ENCODE measurements around the gene TUBA1C.

The TUBA1C gene

DNA sequence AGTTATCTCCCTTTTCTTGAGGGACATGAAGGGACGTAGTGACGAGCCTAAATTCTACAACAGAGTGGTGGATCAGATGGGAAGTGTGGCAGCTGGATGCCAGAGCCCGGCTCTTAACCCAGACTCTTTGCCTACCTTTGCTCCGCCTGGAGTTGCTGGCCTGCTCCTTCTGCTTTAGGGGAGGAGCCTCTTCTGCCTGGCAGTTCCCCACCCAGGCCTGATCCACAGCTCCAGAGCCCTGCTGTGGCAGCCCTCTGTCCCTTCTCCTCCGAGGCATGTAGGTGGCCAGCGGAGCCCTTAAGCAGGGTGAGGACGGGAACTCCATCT lies 27.8 kb downstream of the TUBA1C start:
- Histone ChIP-seq H3K9me3 (ENCODE audit: control extremely low read depth in 1 of 5, control insufficient read depth in 4 of 5, insufficient read depth in 2 of 5, low read depth in 1 of 5, low read length in 4 of 5) (no peaks in the 10 kb centered on the region), H3K27me3 (replicated peaks in 2 of 5; ENCODE audit: control insufficient read depth in 4 of 5, insufficient read depth in 5 of 5, low read length in 4 of 5) (peaks cover 4 to 68% (median 42%) of the 10 kb centered on the region in 5 experiments), H3K4me1 (ENCODE audit: control extremely low read depth in 1 of 4, control insufficient read depth in 4 of 4, insufficient read depth in 4 of 4, low read length in 3 of 4) (peaks cover 0 to 26% (median 16%) of the 10 kb centered on the region in 4 experiments), H3K36me3 (ENCODE audit: control insufficient read depth in 4 of 4, insufficient read depth in 4 of 4, low read length in 3 of 4) (no peaks in the 10 kb centered on the region), H3K4me3 (ENCODE audit: control insufficient read depth in 1 of 7, extremely low read depth in 1 of 7, insufficient read depth in 4 of 7, low read depth in 2 of 7, low read length in 6 of 7) (no peak overlapping the region), H3K27ac (ENCODE audit: insufficient read depth in 1 of 2, low read depth in 1 of 2, low read length in 2 of 2, poor library complexity in 1 of 2, severe bottlenecking in 2 of 2) (no peak overlapping the region)
- CTCF ChIA-PET = interaction anchor here (0.9 to 16.9 kb wide), 8 partner anchors 8 to 65 kb away, joined by 3 to 172 read pairs (median 14); partner anchors contain the start of gene C1QL4
- no peak for DNase-seq
- POLR2A ChIA-PET = no interaction called here
- WGBS (ENCODE audit: insufficient coverage) = 98% methylated on average over 5 of the region's 7 CpGs

DNA sequence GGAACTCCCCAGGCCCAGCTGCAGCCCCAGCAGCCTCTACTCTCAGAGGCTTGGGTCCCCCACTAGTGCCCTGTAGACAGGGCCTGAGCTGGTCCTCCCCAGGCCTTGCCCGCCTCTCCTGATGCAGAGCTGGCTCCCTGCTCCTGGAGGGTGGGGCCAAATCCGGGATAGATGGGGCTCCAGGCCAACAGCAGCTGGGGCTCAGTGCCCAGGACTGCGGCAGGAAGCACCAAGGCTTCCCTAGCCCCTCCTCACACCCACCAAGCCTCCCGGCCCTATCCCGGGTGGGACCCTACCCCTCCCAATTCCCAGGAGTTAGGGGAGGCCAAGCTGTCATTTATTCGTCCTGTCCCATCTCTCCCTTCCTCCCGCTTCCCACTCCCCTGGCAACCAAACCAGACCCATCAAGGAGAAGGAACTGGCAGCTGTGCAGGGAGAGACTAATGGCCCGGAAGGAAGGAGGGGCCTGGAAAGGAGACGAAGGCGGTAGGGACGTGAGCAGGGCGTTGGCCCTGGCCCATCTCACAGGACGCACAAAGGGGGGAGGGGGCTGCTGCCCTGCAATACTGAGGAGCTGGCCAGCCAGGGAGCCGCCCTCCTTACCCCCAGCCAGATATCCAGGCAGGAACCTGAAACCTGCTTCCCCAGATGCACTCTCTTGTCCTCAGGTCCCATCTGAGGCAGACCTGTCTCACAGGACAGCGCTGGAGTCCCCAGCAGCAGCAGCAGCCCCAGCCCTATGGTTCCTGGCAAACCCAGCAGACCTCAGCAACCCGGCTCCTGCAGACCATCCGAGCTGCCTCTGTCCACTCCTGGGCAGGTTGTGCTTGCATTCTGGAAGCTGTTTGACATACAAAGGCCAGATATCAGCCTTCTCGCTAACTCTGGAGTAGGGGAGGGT lies 28.4 kb downstream of the TUBA1C start:
- Histone ChIP-seq H3K27ac (ENCODE audit: insufficient read depth in 1 of 2, low read depth in 1 of 2, low read length in 2 of 2, poor library complexity in 1 of 2, severe bottlenecking in 2 of 2) (no peak overlapping the region), H3K9me3 (ENCODE audit: control extremely low read depth in 1 of 5, control insufficient read depth in 4 of 5, insufficient read depth in 2 of 5, low read depth in 1 of 5, low read length in 4 of 5) (no peaks in the 10 kb centered on the region), H3K4me3 (ENCODE audit: control insufficient read depth in 1 of 7, extremely low read depth in 1 of 7, insufficient read depth in 4 of 7, low read depth in 2 of 7, low read length in 6 of 7) (no peak overlapping the region), H3K4me1 (ENCODE audit: control extremely low read depth in 1 of 4, control insufficient read depth in 4 of 4, insufficient read depth in 4 of 4, low read length in 3 of 4) (peaks cover 0 to 30% (median 18%) of the 10 kb centered on the region in 4 experiments), H3K27me3 (replicated peaks in 2 of 5; ENCODE audit: control insufficient read depth in 4 of 5, insufficient read depth in 5 of 5, low read length in 4 of 5) (peaks cover 0 to 70% (median 48%) of the 10 kb centered on the region in 5 experiments), H3K36me3 (ENCODE audit: control insufficient read depth in 4 of 4, insufficient read depth in 4 of 4, low read length in 3 of 4) (no peaks in the 10 kb centered on the region)
- CTCF ChIA-PET = interaction anchor here (0.6 to 16.9 kb wide), 12 partner anchors 9 to 160 kb away, joined by 3 to 172 read pairs (median 10); partner anchors contain the start of genes C1QL4 and DNAJC22
- WGBS (ENCODE audit: insufficient coverage) = 52% methylated on average over 10 of the region's 18 CpGs
- no peak for DNase-seq
- POLR2A ChIA-PET = no interaction called here

DNA sequence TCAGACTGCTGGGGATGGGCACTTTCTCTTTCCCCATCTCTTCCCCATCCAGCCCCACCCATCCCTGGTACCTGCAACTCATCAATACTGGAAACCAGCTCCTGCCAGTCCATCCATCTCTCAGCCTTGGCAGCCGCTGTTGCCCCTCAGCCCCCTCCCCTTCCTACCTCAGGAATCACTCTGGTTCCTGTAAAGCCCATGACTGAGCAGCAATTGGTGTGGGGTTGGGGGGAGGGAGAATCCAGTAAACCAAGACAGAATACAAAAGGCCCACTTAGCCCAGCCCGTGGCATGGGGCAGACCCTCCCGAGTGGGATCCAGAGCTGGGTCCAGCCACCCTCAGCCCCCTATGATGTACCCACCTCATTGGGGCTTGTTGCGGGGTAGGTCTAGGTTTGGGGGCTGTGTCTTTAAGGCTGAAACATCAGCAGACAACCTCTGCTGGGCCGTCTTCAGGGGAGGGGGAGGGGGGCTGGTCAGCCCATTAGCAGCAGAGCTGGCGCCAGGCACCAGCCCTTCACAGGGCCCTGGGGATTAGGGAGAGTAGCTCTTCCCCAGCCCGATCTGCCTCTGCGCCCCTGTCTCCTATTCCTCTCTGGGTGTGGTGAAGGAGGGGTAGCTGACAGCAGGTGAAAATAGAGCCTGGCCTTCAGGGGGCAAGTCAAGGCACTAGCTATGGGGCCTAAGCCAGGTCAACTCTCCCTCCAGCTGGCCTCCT lies 29.4 kb downstream of the TUBA1C start:
- ChIA-PET POLR2A (interaction anchor here (0.5 to 0.8 kb wide), 2 partner anchors 29 to 76 kb away, joined by 3 to 4 read pairs; no protein-coding TSS in a partner anchor), CTCF (interaction anchor here (1.0 to 16.9 kb wide), 15 partner anchors 9 to 63 kb away, joined by 3 to 172 read pairs (median 8); partner anchors contain the start of genes C1QL4 and DNAJC22)
- peaks cover 0 to 71% (median 51%) of the 10 kb centered on the region in 5 experiments for H3K27me3 ChIP-seq (replicated peaks in 2 of 5; ENCODE audit: control insufficient read depth in 4 of 5, insufficient read depth in 5 of 5, low read length in 4 of 5)
- H3K4me1 ChIP-seq (ENCODE audit: control extremely low read depth in 1 of 4, control insufficient read depth in 4 of 4, insufficient read depth in 4 of 4, low read length in 3 of 4) = peaks cover 0 to 30% (median 18%) of the 10 kb centered on the region in 4 experiments
- no peak for DNase-seq
- no peaks in the 10 kb centered on the region for H3K9me3 ChIP-seq (ENCODE audit: control extremely low read depth in 1 of 5, control insufficient read depth in 4 of 5, insufficient read depth in 2 of 5, low read depth in 1 of 5, low read length in 4 of 5)
- 73% methylated on average over 3 of the region's 8 CpGs for WGBS (ENCODE audit: insufficient coverage)
- H3K36me3 ChIP-seq (ENCODE audit: control insufficient read depth in 4 of 4, insufficient read depth in 4 of 4, low read length in 3 of 4) = no peaks in the 10 kb centered on the region
- H3K4me3 ChIP-seq (ENCODE audit: control insufficient read depth in 1 of 7, extremely low read depth in 1 of 7, insufficient read depth in 4 of 7, low read depth in 2 of 7, low read length in 6 of 7) = no peak overlapping the region
- no peak overlapping the region for H3K27ac ChIP-seq (ENCODE audit: insufficient read depth in 1 of 2, low read depth in 1 of 2, low read length in 2 of 2, poor library complexity in 1 of 2, severe bottlenecking in 2 of 2)

DNA sequence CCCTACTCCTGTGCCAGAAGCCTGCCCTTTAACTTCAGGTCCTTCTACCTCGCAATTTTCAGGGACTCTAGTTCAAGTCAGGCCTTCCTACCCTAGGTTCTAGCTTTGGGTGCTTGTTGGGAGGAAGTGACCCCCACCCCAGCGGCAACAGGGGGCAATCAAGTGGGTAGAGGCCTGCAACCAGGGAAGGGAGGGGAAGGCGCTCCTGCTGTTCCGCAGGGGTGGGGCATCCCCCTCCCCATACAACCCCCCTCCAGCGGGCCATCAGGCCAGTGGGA lies 29.9 kb downstream of the TUBA1C start:
- 63% methylated on average over 1 of the region's 5 CpGs for WGBS (ENCODE audit: insufficient coverage)
- POLR2A ChIA-PET = interaction anchor here (0.8 kb wide), 1 partner anchor 29 kb away, joined by 3 read pairs; no protein-coding TSS in a partner anchor
- H3K27me3 ChIP-seq (replicated peaks in 2 of 5; ENCODE audit: control insufficient read depth in 4 of 5, insufficient read depth in 5 of 5, low read length in 4 of 5) = peaks cover 0 to 71% (median 51%) of the 10 kb centered on the region in 5 experiments
- H3K9me3 ChIP-seq (ENCODE audit: control extremely low read depth in 1 of 5, control insufficient read depth in 4 of 5, insufficient read depth in 2 of 5, low read depth in 1 of 5, low read length in 4 of 5) = no peaks in the 10 kb centered on the region
- no peak overlapping the region for H3K27ac ChIP-seq (ENCODE audit: insufficient read depth in 1 of 2, low read depth in 1 of 2, low read length in 2 of 2, poor library complexity in 1 of 2, severe bottlenecking in 2 of 2)
- CTCF ChIA-PET = interaction anchor here (0.8 to 16.9 kb wide), 18 partner anchors 9 to 72 kb away, joined by 3 to 172 read pairs (median 7); partner anchors contain the start of genes C1QL4 and DNAJC22
- peaks cover 0 to 30% (median 18%) of the 10 kb centered on the region in 4 experiments for H3K4me1 ChIP-seq (ENCODE audit: control extremely low read depth in 1 of 4, control insufficient read depth in 4 of 4, insufficient read depth in 4 of 4, low read length in 3 of 4)
- no peak for DNase-seq
- H3K4me3 ChIP-seq (ENCODE audit: control insufficient read depth in 1 of 7, extremely low read depth in 1 of 7, insufficient read depth in 4 of 7, low read depth in 2 of 7, low read length in 6 of 7) = peak overlapping the region in 1 of 7 experiments; percentile 43
- H3K36me3 ChIP-seq (ENCODE audit: control insufficient read depth in 4 of 4, insufficient read depth in 4 of 4, low read length in 3 of 4) = no peaks in the 10 kb centered on the region

DNA sequence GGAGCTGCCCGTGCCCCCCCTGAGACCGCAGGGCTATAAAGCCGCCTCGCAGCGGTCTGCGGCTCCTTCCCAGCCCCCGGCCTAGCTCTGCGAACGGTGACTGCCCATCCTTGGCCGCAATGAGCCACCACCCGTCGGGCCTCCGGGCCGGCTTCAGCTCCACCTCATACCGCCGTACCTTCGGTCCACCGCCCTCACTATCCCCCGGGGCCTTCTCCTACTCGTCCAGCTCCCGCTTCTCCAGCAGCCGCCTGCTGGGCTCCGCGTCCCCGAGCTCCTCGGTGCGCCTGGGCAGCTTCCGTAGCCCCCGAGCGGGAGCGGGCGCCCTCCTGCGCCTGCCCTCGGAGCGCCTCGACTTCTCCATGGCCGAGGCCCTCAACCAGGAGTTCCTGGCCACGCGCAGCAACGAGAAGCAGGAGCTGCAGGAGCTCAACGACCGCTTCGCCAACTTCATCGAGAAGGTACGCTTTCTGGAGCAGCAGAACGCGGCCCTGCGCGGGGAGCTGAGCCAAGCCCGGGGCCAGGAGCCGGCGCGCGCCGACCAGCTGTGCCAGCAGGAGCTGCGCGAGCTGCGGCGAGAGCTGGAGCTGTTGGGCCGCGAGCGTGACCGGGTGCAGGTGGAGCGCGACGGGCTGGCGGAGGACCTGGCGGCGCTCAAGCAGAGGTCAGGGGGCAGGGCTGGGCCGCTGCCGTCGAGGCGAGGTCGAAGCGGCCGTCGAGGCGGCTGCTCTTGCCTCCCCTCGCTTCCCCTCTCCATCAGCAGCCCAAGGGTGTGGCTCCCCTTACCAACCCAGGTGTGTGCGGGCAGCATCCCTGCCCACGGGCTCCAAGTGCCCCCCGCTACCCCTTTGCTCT lies 30.4 kb downstream of the TUBA1C start, which contains the start of gene PRPH:
Gene PRPH (plus strand): TSS at position 66 of the 855 bp plus-strand sequence. CDS start 54 bp downstream, at position 120.
- Histone ChIP-seq H3K9me3 (ENCODE audit: control extremely low read depth in 1 of 5, control insufficient read depth in 4 of 5, insufficient read depth in 2 of 5, low read depth in 1 of 5, low read length in 4 of 5) (no peaks in the 10 kb centered on the region), H3K27ac (ENCODE audit: insufficient read depth in 1 of 2, low read depth in 1 of 2, low read length in 2 of 2, poor library complexity in 1 of 2, severe bottlenecking in 2 of 2) (no peak within 1 kb of the TSS), H3K4me3 (ENCODE audit: control insufficient read depth in 1 of 7, extremely low read depth in 1 of 7, insufficient read depth in 4 of 7, low read depth in 2 of 7, low read length in 6 of 7) (peak within 1 kb of the TSS in 3 of 7 experiments; percentile 36 to 43 (median 42)), H3K4me1 (ENCODE audit: control extremely low read depth in 1 of 4, control insufficient read depth in 4 of 4, insufficient read depth in 4 of 4, low read length in 3 of 4) (peaks cover 0 to 30% (median 18%) of the 10 kb centered on the region in 4 experiments), H3K36me3 (ENCODE audit: control insufficient read depth in 4 of 4, insufficient read depth in 4 of 4, low read length in 3 of 4) (no peaks in the 10 kb centered on the region), H3K27me3 (replicated peaks in 2 of 5; ENCODE audit: control insufficient read depth in 4 of 5, insufficient read depth in 5 of 5, low read length in 4 of 5) (peaks cover 0 to 71% (median 51%) of the 10 kb centered on the region in 5 experiments)
- CTCF ChIA-PET = interaction anchor here (0.8 to 16.9 kb wide), 21 partner anchors 8 to 275 kb away, joined by 3 to 172 read pairs (median 4); partner anchors contain the start of gene C1QL4
- WGBS (ENCODE audit: insufficient coverage) = 6% methylated on average over 75 of the region's 82 CpGs
- DNase-seq = peak in 2 of 3 donors; percentile 37 to 49
- POLR2A ChIA-PET = no interaction called here

DNA sequence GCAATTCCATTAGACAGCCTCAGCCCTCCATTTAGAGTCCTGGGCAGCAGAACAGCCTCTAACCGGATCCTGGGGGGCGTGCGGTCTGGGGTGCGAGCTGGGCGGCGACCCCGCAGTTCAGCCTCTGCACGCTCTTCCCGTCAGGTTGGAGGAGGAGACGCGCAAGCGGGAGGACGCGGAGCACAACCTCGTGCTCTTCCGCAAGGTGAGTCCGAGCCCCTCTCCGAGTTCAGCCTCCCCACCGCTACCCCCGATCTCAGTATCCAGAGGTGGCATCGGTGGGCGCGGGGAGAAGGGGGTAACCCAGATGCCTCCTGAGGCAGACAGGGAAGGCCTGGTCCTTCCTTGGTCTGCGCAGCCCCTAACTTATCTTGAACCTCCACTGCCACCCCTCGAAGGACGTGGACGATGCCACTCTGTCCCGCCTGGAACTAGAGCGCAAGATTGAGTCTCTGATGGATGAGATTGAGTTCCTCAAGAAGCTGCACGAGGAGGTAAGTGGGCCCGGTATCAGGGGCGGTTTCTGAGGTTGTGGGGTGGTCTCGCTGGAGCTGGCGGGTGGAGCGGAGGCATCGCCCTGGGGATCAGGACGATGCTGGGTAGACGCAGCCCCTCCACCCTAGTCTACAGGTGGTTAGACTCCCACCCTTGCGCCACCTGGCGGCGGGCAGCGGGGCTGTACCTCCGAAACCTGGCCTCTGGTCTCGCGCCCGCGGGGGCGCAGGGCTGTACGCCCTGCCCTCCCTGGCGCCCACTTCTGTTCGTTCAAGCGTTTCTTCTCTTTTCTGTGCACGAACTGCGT lies 31.4 kb downstream of the TUBA1C start:
- Histone ChIP-seq H3K36me3 (ENCODE audit: control insufficient read depth in 4 of 4, insufficient read depth in 4 of 4, low read length in 3 of 4) (no peaks in the 10 kb centered on the region), H3K27ac (ENCODE audit: insufficient read depth in 1 of 2, low read depth in 1 of 2, low read length in 2 of 2, poor library complexity in 1 of 2, severe bottlenecking in 2 of 2) (no peak overlapping the region), H3K9me3 (ENCODE audit: control extremely low read depth in 1 of 5, control insufficient read depth in 4 of 5, insufficient read depth in 2 of 5, low read depth in 1 of 5, low read length in 4 of 5) (no peaks in the 10 kb centered on the region), H3K27me3 (replicated peaks in 2 of 5; ENCODE audit: control insufficient read depth in 4 of 5, insufficient read depth in 5 of 5, low read length in 4 of 5) (peaks cover 0 to 71% (median 54%) of the 10 kb centered on the region in 5 experiments), H3K4me1 (ENCODE audit: control extremely low read depth in 1 of 4, control insufficient read depth in 4 of 4, insufficient read depth in 4 of 4, low read length in 3 of 4) (peaks cover 0 to 30% (median 18%) of the 10 kb centered on the region in 4 experiments), H3K4me3 (ENCODE audit: control insufficient read depth in 1 of 7, extremely low read depth in 1 of 7, insufficient read depth in 4 of 7, low read depth in 2 of 7, low read length in 6 of 7) (peak overlapping the region in 4 of 7 experiments; percentile 19 to 48 (median 39))
- ChIA-PET POLR2A (no interaction called here), CTCF (interaction anchor here (1.0 to 16.9 kb wide), 21 partner anchors 7 to 274 kb away, joined by 3 to 172 read pairs (median 6); partner anchors contain the start of genes C1QL4 and KCNH3)
- WGBS (ENCODE audit: insufficient coverage) = 17% methylated on average over 48 of the region's 54 CpGs
- peak; percentile 63 to 74 (median 73) for DNase-seq

Measured in common myeloid progenitor, CD34-positive (primary cell).